SKM-1 (cell line): Measurements from ENCODE around the gene ADAMTSL1.

Experiments
- DNase-seq: peaks from one replicate; lab custom pipeline; 2025; ENCODE audit not compliant: unreplicated experiment; lab: John Stamatoyannopoulos, UW

The ADAMTSL1 gene

GRCh38 chr9:18688581-18689565 is 214.9 kb downstream of the ADAMTSL1 start:
- no peak for DNase-seq

GRCh38 chr9:18689921-18690320 is 216.0 kb downstream of the ADAMTSL1 start:
- DNase-seq: no peak

GRCh38 chr9:18692268-18692667 is 218.3 kb downstream of the ADAMTSL1 start:
- no peak for DNase-seq

GRCh38 chr9:18692962-18693361 is 219.0 kb downstream of the ADAMTSL1 start:
- no peak for DNase-seq

GRCh38 chr9:18694959-18695668 is 221.2 kb downstream of the ADAMTSL1 start:
- no peak for DNase-seq

GRCh38 chr9:18698992-18699391 is 225.0 kb downstream of the ADAMTSL1 start:
- DNase-seq: no peak

GRCh38 chr9:18699764-18700163 is 225.8 kb downstream of the ADAMTSL1 start:
- DNase-seq: no peak

- no peak for DNase-seq
Observed at GRCh38 chr9:18700714-18701113, 226.8 kb downstream of the ADAMTSL1 start.

- DNase-seq: no peak
Observed at GRCh38 chr9:18703151-18703900, 229.4 kb downstream of the ADAMTSL1 start.

- DNase-seq: no peak
Observed at GRCh38 chr9:18703901-18704379, 230.0 kb downstream of the ADAMTSL1 start.

GRCh38 chr9:18705796-18706392 is 231.9 kb downstream of the ADAMTSL1 start:
- DNase-seq: no peak

GRCh38 chr9:18706648-18707047 is 232.7 kb downstream of the ADAMTSL1 start:
- DNase-seq: no peak

- DNase-seq: no peak
Observed at GRCh38 chr9:18707061-18707461, 233.1 kb downstream of the ADAMTSL1 start.

GRCh38 chr9:18707489-18708205 is 233.7 kb downstream of the ADAMTSL1 start:
- no peak for DNase-seq

- DNase-seq: no peak
Observed at GRCh38 chr9:18708429-18708828, 234.5 kb downstream of the ADAMTSL1 start.

- DNase-seq: no peak
Observed at GRCh38 chr9:18710065-18710464, 236.1 kb downstream of the ADAMTSL1 start.

GRCh38 chr9:18717759-18718158 is 243.8 kb downstream of the ADAMTSL1 start:
- DNase-seq: no peak

GRCh38 chr9:18718393-18718792 is 244.4 kb downstream of the ADAMTSL1 start:
- no peak for DNase-seq

GRCh38 chr9:18718932-18719331 is 245.0 kb downstream of the ADAMTSL1 start:
- no peak for DNase-seq

GRCh38 chr9:18720691-18721090 is 246.7 kb downstream of the ADAMTSL1 start:
- no peak for DNase-seq
